Right lobe of liver (tissue), 6 donors: ENCODE data around the gene CHMP4A. TPM values are rescaled to one million over a fixed set of nuclear protein-coding genes. Genes with fewer than 3 reads are reported as not detected.
A peak's percentile ranks its signal among the peaks of the same experiment; 100 is the strongest.

Experiments
- ATAC-seq, 4 donors: fragments of 200-7000 bp; cut with Tn5 transposase; one replicate each; pipeline ENCODE4 v1.9.1; 2020; ENCODE audit warnings: mild to moderate bottlenecking in 4 of 4, moderate library complexity in 4 of 4
- DNase-seq, 3 donors: peaks; one replicate each; pipeline ENCODE4 v3.0.0-alpha.2; 2020
- H3K27ac ChIP-seq, 3 donors: fragments of 200-600 bp; one replicate each; pipeline ENCODE4 v1.8.0; 2022
- H3K27me3 ChIP-seq, 2 donors: fragments of 200-600 bp; one replicate each; pipeline ENCODE4 v1.8.0; 2022
- H3K36me3 ChIP-seq, 4 donors: fragments of 200-600 bp; sonication (generic) in 1 of 4; one replicate each; pipeline versions ENCODE4 v1.5.1 to v1.8.0; 2017 to 2022; ENCODE audit warnings: control low read depth in 1 of 4
- H3K4me1 ChIP-seq, 4 donors: fragments of 200-600 bp; sonication (generic) in 1 of 4; one replicate each; pipeline versions ENCODE4 v1.5.1 to v1.8.0; 2017 to 2022; ENCODE audit warnings: control low read depth in 1 of 4
- H3K4me3 ChIP-seq, 3 donors: fragments of 200-600 bp; one replicate each; pipeline ENCODE4 v1.8.0; 2022
- H3K9me3 ChIP-seq, 4 donors: fragments of 200-600 bp; sonication (generic) in 1 of 4; one replicate each; pipeline versions ENCODE4 v1.5.1 to v1.8.0; 2017 to 2022; ENCODE audit warnings: control low read depth in 1 of 4
- CTCF ChIP-seq, 4 donors: fragments of 200-600 bp in 3 of 4; fragments of 450-650 bp in 1 of 4; IDR thresholded peaks; one replicate each; pipeline versions ENCODE4 v1.5.1 to v1.8.0; 2016 to 2022; ENCODE audit warnings: antibody characterized with exemption in 4 of 4, mild to moderate bottlenecking in 2 of 4
- POLR2A ChIP-seq: fragments of 450-650 bp; IDR thresholded peaks from one replicate; pipeline ENCODE4 v1.6.1; 2017; ENCODE audit warnings: antibody characterized with exemption, mild to moderate bottlenecking
- WGBS: methylation state at CpG from one replicate; pipeline ENCODE4 v1.1.6; 2018; ENCODE audit warnings: low coverage, low lambda C conversion rate; ENCODE audit not compliant: insufficient coverage; ENCODE audit errors: missing lambda C conversion rate; 5-methylcytosine and 5-hydroxymethylcytosine counted together
- intact Hi-C, 2 donors: fragments of 100-400 bp; cut with DNase I; formaldehyde crosslinking; loops; one replicate each; pipeline versions ENCODE4 v1.11.2 to v1.14.1; 2022
- total RNA-seq, 6 experiments: library from RNA; depleted of rRNA in 2 of 6; stranded (reverse); fragments of >200 nt in 2 of 6; fragmentation: NEBNext Ultra II Directional in 3 of 6; extraction: Animal tissue kit (Norgen Biotek cat#: 25700) in 3 of 6; gene quantifications; one replicate each; pipeline versions ENCODE4 v1.1.0 to v1.2.4, GENCODE V29; 2016 to 2023
- donor health status: DM: no; HTN: yes; CAD: no.
- donor health status: DM: no; HTN: no; CAD: no.
- donor health status: DM: no; HTN: no; CAD: no.
- donor health status: DM: no; HTN: yes; CAD: no.
- donor health status: DM: no; HTN: yes; CAD: no.

The CHMP4A gene
- total RNA-seq, 6 experiments from 2014 or later, result 11.9 to 28.9 (median 17.1) TPM

GRCh38 chr14:24172871-24173281 is 40.4 kb downstream of the CHMP4A start:
- Histone ChIP-seq H3K9me3 (no peaks in the 10 kb centered on the region), H3K4me1 (no peaks in the 10 kb centered on the region), H3K27me3 (no peaks in the 10 kb centered on the region), H3K36me3 (peaks cover 0 to 5% (median 0%) of the 10 kb centered on the region in 4 donors), H3K4me3 (no peak overlapping the region), H3K27ac (no peak overlapping the region)
- ATAC-seq (no peak), DNase-seq (peak in 1 of 3 donors; percentile 49)
- TF ChIP-seq POLR2A (no peak), CTCF (IDR thresholded peaks at IDR 0.05) (no peak)
- intact Hi-C loops, result no loop called here
- 87% methylated on average over 20 of the region's 20 CpGs for WGBS

- no peaks in the 10 kb centered on the region for H3K9me3 ChIP-seq
- no peaks in the 10 kb centered on the region for H3K27me3 ChIP-seq
- H3K4me3 ChIP-seq, result no peak overlapping the region
- intact Hi-C loops, result no loop called here
- no peak overlapping the region for H3K27ac ChIP-seq
- 52% methylated on average over 14 of the region's 30 CpGs for WGBS
- DNase-seq (no peak), ATAC-seq (no peak)
- TF ChIP-seq POLR2A, result no peak
- TF ChIP-seq CTCF (IDR thresholded peaks at IDR 0.05), result no peak
- peaks cover 0 to 5% (median 0%) of the 10 kb centered on the region in 4 donors for H3K36me3 ChIP-seq
- no peaks in the 10 kb centered on the region for H3K4me1 ChIP-seq
Measured at GRCh38 chr14:24172261-24172860, 40.9 kb downstream of the CHMP4A start.

GRCh38 chr14:24171422-24172260 is 41.6 kb downstream of the CHMP4A start, which contains the start of gene REC8:
REC8 (plus strand) TSS chr14:24172080; CDS start chr14:24172553, 473 bp downstream.
- Histone ChIP-seq H3K4me3 (no peak within 1 kb of the TSS), H3K4me1 (no peaks in the 10 kb centered on the region), H3K27me3 (no peaks in the 10 kb centered on the region), H3K9me3 (no peaks in the 10 kb centered on the region), H3K27ac (no peak within 1 kb of the TSS), H3K36me3 (peaks cover 0 to 5% (median 2%) of the 10 kb centered on the region in 4 donors)
- DNase-seq (peak in 2 of 3 donors; percentile 46 to 70), ATAC-seq (peak; percentile 52 to 66 (median 65))
- 58% methylated on average over 11 of the region's 63 CpGs for WGBS
- TF ChIP-seq POLR2A (no peak), CTCF (IDR thresholded peaks at IDR 0.05) (no peak)
- intact Hi-C loops, result no loop called here

- peak in 2 of 4 donors; percentile 31 to 42 for ATAC-seq
- Histone ChIP-seq H3K9me3 (no peaks in the 10 kb centered on the region), H3K4me3 (no peak overlapping the region), H3K36me3 (peaks cover 7 to 43% (median 25%) of the 10 kb centered on the region in 4 donors), H3K27ac (no peak overlapping the region), H3K27me3 (no peaks in the 10 kb centered on the region), H3K4me1 (peaks cover 0 to 8% (median 2%) of the 10 kb centered on the region in 4 donors)
- intact Hi-C loops, result loop anchor here in 1 of 2 donors (10.0 kb wide), 1 partner anchor 103 kb away; no protein-coding TSS in a partner anchor
- 87% methylated on average over 3 of the region's 3 CpGs for WGBS
- DNase-seq, result no peak
- no peak for TF ChIP-seq POLR2A
- TF ChIP-seq CTCF (IDR thresholded peaks at IDR 0.05), result no peak
Measured at GRCh38 chr14:24167469-24168114, 45.7 kb downstream of the CHMP4A start.
